ENCODE measurements around the gene PTGES3. TPM values are rescaled to one million over a fixed set of nuclear protein-coding genes. Genes with fewer than 3 reads are reported as not detected.

Gene PTGES3
- total and polyA plus RNA-seq, 10 of the 15 experiments (the other 5 are each of a cell fraction or from before 2014, with no cell fraction given): 117 to 520 (median 175) TPM

DNA sequence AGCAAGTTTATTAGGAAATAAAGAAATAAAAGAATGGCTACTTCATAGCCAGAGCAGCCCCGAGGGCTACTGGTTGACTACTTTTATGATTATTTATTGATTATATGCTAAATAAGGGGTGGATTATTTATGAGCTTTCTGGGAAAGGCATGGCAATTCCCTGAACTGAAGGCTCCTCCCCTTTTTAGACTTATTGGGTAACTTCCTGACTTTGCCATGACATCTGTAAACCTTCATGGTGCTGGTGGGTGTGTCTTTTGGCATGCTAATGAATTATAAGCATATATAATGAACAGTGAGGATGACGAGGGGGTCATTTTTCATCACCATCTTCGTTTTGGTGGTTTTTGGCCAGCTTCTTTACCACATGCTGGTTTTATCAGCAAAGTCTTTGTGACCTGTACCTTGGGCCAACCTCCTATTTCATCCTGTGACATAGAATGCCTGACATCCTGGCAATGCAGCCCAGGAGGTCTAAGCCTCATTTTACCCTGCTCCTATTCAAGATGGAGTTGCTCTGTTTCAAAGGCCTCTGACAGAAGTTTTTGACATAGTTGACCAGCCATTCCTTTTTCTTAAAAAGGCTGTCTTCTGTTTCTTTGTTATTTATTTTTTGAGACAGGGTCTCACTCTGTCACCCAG, 11.1 kb upstream of the PTGES3 start:
- ATAC-seq: no peak
- Histone ChIP-seq H3K4me1 (ENCODE audit: control insufficient read depth, insufficient read depth, low read length) (0 out of 2 replicates have a peak, but pooled peaks cover 3% of the 10 kb centered on the region), H3K4me3 (no peak overlapping the region), H3K27me3 (replicated peaks in 1 of 2; ENCODE audit: control insufficient read depth in 2 of 2, insufficient read depth in 2 of 2, low read length in 1 of 2) (no peaks in the 10 kb centered on the region), H4K20me1 (ENCODE audit: control insufficient read depth, insufficient read depth) (no peaks in the 10 kb centered on the region), H3K9me3 (replicated peaks; ENCODE audit: control insufficient read depth, insufficient read depth, low read length) (no peaks in the 10 kb centered on the region), H3K9ac (ENCODE audit: control insufficient read depth, insufficient read depth, low read length) (no peak overlapping the region), H3K27ac (ENCODE audit: control insufficient read depth, insufficient read depth) (no peak overlapping the region), H2AFZ (ENCODE audit: control insufficient read depth, low read depth, low read length) (no peak overlapping the region), H3K4me2 (ENCODE audit: control insufficient read depth, insufficient read depth) (no peak overlapping the region), H3K79me2 (ENCODE audit: control insufficient read depth, insufficient read depth, low read length) (no peaks in the 10 kb centered on the region), H3K36me3 (ENCODE audit: control insufficient read depth in 2 of 2, insufficient read depth in 2 of 2, low read length in 1 of 2) (no peaks in the 10 kb centered on the region)
- RAD21 ChIA-PET (ENCODE audit: unreplicated experiment): no interaction called here
- no peak for DNase-seq (ENCODE audit: low read depth, low spot score)
- WGBS (ENCODE audit: insufficient coverage, insufficient replicate concordance, low lambda C conversion rate, missing lambda C conversion rate): 50% methylated on average over 3 of the region's 3 CpGs
- SMC1A ChIA-PET (ENCODE audit: uncharacterized antibody, unreplicated experiment): interaction anchor here (0.8 kb wide), 1 partner anchor 9 kb away, joined by 3 read pairs; no protein-coding TSS in a partner anchor
- CTCF ChIA-PET: interaction anchor here (1.3 kb wide), 1 partner anchor 14 kb away, joined by 4 read pairs; no protein-coding TSS in a partner anchor
- TF ChIP-seq GABPA (IDR thresholded peaks at IDR 0.05; ENCODE audit: low read depth) (no peak), TAF1 (IDR thresholded peaks at IDR 0.05; ENCODE audit: borderline replicate concordance, low read depth, low read length) (no peak), NR2C1 (IDR thresholded peaks at IDR 0.05) (no peak), FOXK2 (IDR thresholded peaks at IDR 0.05) (no peak), RAD21 (IDR thresholded peaks at IDR 0.05; ENCODE audit: insufficient read depth, low read depth, low read length) (no peak), NFIC (IDR thresholded peaks at IDR 0.05; ENCODE audit: low read depth, low read length) (no peak), PAX8 (IDR thresholded peaks at IDR 0.05) (no peak)
- TF ChIP-seq, protein P1, sequence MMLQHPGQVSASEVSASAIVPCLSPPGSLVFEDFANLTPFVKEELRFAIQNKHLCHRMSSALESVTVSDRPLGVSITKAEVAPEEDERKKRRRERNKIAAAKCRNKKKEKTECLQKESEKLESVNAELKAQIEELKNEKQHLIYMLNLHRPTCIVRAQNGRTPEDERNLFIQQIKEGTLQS (IDR thresholded peaks at IDR 0.05; ENCODE audit: borderline replicate concordance, extremely low read depth, low read depth, low read length): no peak
- POLR2A ChIA-PET: interaction anchor here (0.6 to 1.2 kb wide), 6 partner anchors 19 to 233 kb away, joined by 3 to 5 read pairs (median 3); no protein-coding TSS in a partner anchor
- no TSS peak for BruUV-seq (replicated peaks)
- in situ Hi-C loops (cut with MboI): no loop called here
- no peak for FAIRE-seq
- intact Hi-C loops (cut with micrococcal nuclease; ENCODE audit: unreplicated experiment): no loop called here
